H1 (cell line): Measurements from ENCODE around the gene SPATA22. TPM values are rescaled to one million over a fixed set of nuclear protein-coding genes. Genes with fewer than 3 reads are reported as not detected.

Experiments
- CTCF ChIA-PET: fragments of 300-600 bp; sonication (Branson Sonifier 250); formaldehyde crosslinking; loops from one replicate; lab custom pipeline; 2021; ENCODE audit not compliant: partially characterized antibody; lab: Charles Lee
- POLR2A ChIA-PET: fragments of 300-600 bp; sonication (Branson Sonifier 250); formaldehyde crosslinking; loops from one replicate; lab custom pipeline; 2021; ENCODE audit warnings: inconsistent platforms; ENCODE audit not compliant: partially characterized antibody; lab: Charles Lee
- DNase-seq, 2 experiments: peaks; one replicate each; pipeline versions ENCODE4 v3.0.0 to v3.0.0-alpha.2; 2010 to 2022; ENCODE audit warnings: low spot score in 2 of 2, low read depth in 1 of 2, mixed read lengths in 1 of 2
- FAIRE-seq: peaks from 2 replicates; lab custom pipeline; 2011; peaks lifted over from hg19 to GRCh38; lab: Jason Lieb, UNC
- H2AFZ ChIP-seq: 2 replicates; pipeline ENCODE4 v1.8.1; 2012; ENCODE audit warnings: low read length, inconsistent platforms
- H2AK5ac ChIP-seq: 2 replicates; pipeline ENCODE4 v1.6.1; 2013; ENCODE audit warnings: low read depth, low read length
- H2BK120ac ChIP-seq: replicated peaks from 2 replicates; pipeline ENCODE3; 2013; ENCODE audit warnings: low read depth, low read length, inconsistent platforms
- H2BK12ac ChIP-seq: 2 replicates; pipeline ENCODE4 v1.6.1; 2013; ENCODE audit warnings: low read depth, low read length
- H2BK15ac ChIP-seq: 2 replicates; pipeline ENCODE4 v1.6.1; 2013; ENCODE audit warnings: low read length
- H2BK20ac ChIP-seq: 2 replicates; pipeline ENCODE4 v1.6.1; 2013; ENCODE audit warnings: low read length
- H2BK5ac ChIP-seq: 2 replicates; pipeline ENCODE4 v1.6.1; 2013; ENCODE audit warnings: low read depth, low read length
- H3K14ac ChIP-seq: 2 replicates; pipeline ENCODE4 v1.6.1; 2013; ENCODE audit warnings: inconsistent platforms; ENCODE audit not compliant: insufficient read length
- H3K18ac ChIP-seq: 2 replicates; pipeline ENCODE4 v1.6.1; 2013; ENCODE audit warnings: low read length; ENCODE audit errors: extremely low read depth
- H3K23ac ChIP-seq: 2 replicates; pipeline ENCODE4 v1.6.1; 2013; ENCODE audit warnings: inconsistent platforms; ENCODE audit not compliant: insufficient read length
- H3K23me2 ChIP-seq: 2 replicates; pipeline ENCODE4 v1.6.1; 2013; ENCODE audit warnings: low read depth, low read length
- H3K27ac ChIP-seq: 2 replicates; pipeline ENCODE4 v1.6.1; 2011; ENCODE audit warnings: low read depth, low read length, inconsistent platforms
- H3K27me3 ChIP-seq, 4 experiments: replicated peaks in 1 of 4; 1 replicate in 1 of 4; 2 replicates in 3 of 4; pipeline versions ENCODE4 v1.6.1 to v1.8.1; 2011 to 2013; ENCODE audit warnings: low read length in 3 of 4, mild to moderate bottlenecking in 3 of 4, inconsistent platforms in 2 of 4, mixed read lengths in 2 of 4, moderate library complexity in 1 of 4; ENCODE audit not compliant: control insufficient read depth in 3 of 4, insufficient read depth in 3 of 4; ENCODE audit errors: extremely low read depth in 1 of 4
- H3K36me3 ChIP-seq, 4 experiments: 2 replicates each; pipeline versions ENCODE4 v1.6.1 to v1.8.1; 2011 to 2013; ENCODE audit warnings: mild to moderate bottlenecking in 4 of 4, low read length in 3 of 4, moderate library complexity in 2 of 4, control low read depth in 1 of 4, inconsistent platforms in 1 of 4; ENCODE audit not compliant: insufficient read depth in 4 of 4, control insufficient read depth in 2 of 4
- H3K4ac ChIP-seq: replicated peaks from 2 replicates; pipeline ENCODE3; 2013; ENCODE audit warnings: low read length, low read depth, mixed read lengths, inconsistent platforms; ENCODE audit not compliant: insufficient read length
- H3K4me1 ChIP-seq, 4 experiments: replicated peaks in 1 of 4; 1 replicate in 1 of 4; 2 replicates in 3 of 4; pipeline versions ENCODE4 v1.6.1 to v1.8.1; 2011 to 2013; ENCODE audit warnings: low read length in 3 of 4, inconsistent platforms in 2 of 4, mixed read lengths in 1 of 4; ENCODE audit not compliant: insufficient read depth in 4 of 4, control insufficient read depth in 3 of 4
- H3K4me2 ChIP-seq, 2 experiments: 2 replicates each; pipeline versions ENCODE4 v1.6.1 to v1.8.1; 2011 to 2013; ENCODE audit warnings: low read depth in 2 of 2, low read length in 2 of 2, control low read depth in 1 of 2, inconsistent platforms in 1 of 2, mild to moderate bottlenecking in 1 of 2; ENCODE audit not compliant: insufficient read depth in 1 of 2
- H3K4me3 ChIP-seq, 4 experiments: fragments of 200-600, 300-600 bp in 1 of 4; sonication (generic), shearing (Covaris generic), sonication (Bioruptor Twin) in 1 of 4; 2 replicates each; pipeline versions ENCODE4 v1.5.1 to v1.8.1; 2011 to 2016; ENCODE audit warnings: low read length in 4 of 4, low read depth in 3 of 4, control low read depth in 2 of 4, inconsistent platforms in 2 of 4, mild to moderate bottlenecking in 2 of 4, mixed read lengths in 1 of 4, moderate library complexity in 1 of 4; ENCODE audit not compliant: insufficient read depth in 2 of 4; ENCODE audit errors: extremely low read depth in 1 of 4
- H3K56ac ChIP-seq: replicated peaks from 2 replicates; pipeline ENCODE3; 2013; ENCODE audit warnings: low read depth, mild to moderate bottlenecking, mixed read lengths, low read length, inconsistent platforms; ENCODE audit not compliant: insufficient read length
- H3K79me1 ChIP-seq: 2 replicates; pipeline ENCODE4 v1.6.1; 2013; ENCODE audit warnings: low read depth, low read length, control low read depth
- H3K79me2 ChIP-seq, 2 experiments: 2 replicates each; pipeline versions ENCODE4 v1.6.1 to v1.8.1; 2012 to 2013; ENCODE audit warnings: low read length in 2 of 2, mild to moderate bottlenecking in 2 of 2, inconsistent platforms in 1 of 2; ENCODE audit not compliant: insufficient read depth in 2 of 2, control insufficient read depth in 1 of 2
- H3K9ac ChIP-seq, 4 experiments: replicated peaks in 1 of 4; 1 replicate in 1 of 4; 2 replicates in 3 of 4; pipeline versions ENCODE4 v1.6.1 to v1.8.1; 2011 to 2013; ENCODE audit warnings: low read depth in 3 of 4, low read length in 3 of 4, control low read depth in 2 of 4, mild to moderate bottlenecking in 2 of 4, moderate library complexity in 2 of 4, inconsistent platforms in 1 of 4; ENCODE audit errors: extremely low read depth in 1 of 4
- H3K9me3 ChIP-seq, 2 experiments: 2 replicates each; pipeline versions ENCODE4 v1.6.1 to v1.8.1; 2012 to 2013; ENCODE audit warnings: mild to moderate bottlenecking in 2 of 2, moderate library complexity in 2 of 2, control low read depth in 1 of 2, inconsistent platforms in 1 of 2, low read depth in 1 of 2, low read length in 1 of 2, mixed read lengths in 1 of 2; ENCODE audit not compliant: insufficient read depth in 2 of 2
- H4K20me1 ChIP-seq, 2 experiments: replicated peaks in 1 of 2; 2 replicates each; pipeline versions ENCODE3 to v1.8.1; 2011 to 2013; ENCODE audit warnings: inconsistent platforms in 2 of 2, low read length in 2 of 2, mild to moderate bottlenecking in 1 of 2; ENCODE audit not compliant: insufficient read depth in 2 of 2, control insufficient read depth in 1 of 2
- H4K5ac ChIP-seq: 2 replicates; pipeline ENCODE4 v1.6.1; 2013; ENCODE audit warnings: low read length, low read depth, mixed read lengths, inconsistent platforms; ENCODE audit not compliant: insufficient read length
- H4K8ac ChIP-seq: 2 replicates; pipeline ENCODE4 v1.8.0; 2013; ENCODE audit warnings: mild to moderate bottlenecking, moderate library complexity, low read length, inconsistent platforms; ENCODE audit not compliant: insufficient read depth; ENCODE audit errors: extremely low read depth
- H4K91ac ChIP-seq: replicated peaks from 2 replicates; pipeline ENCODE3; 2013; ENCODE audit warnings: low read length, mixed read lengths, inconsistent platforms; ENCODE audit not compliant: insufficient read length
- ASH2L ChIP-seq: fragments of 200-600, 300-600 bp; sonication (generic); IDR thresholded peaks from one replicate; pipeline ENCODE4 v1.7.1; 2017; ENCODE audit warnings: low read length
- BACH1 ChIP-seq: IDR thresholded peaks from 2 replicates; pipeline ENCODE4 v1.6.1; 2012; ENCODE audit warnings: low read length, improper control_type of control experiment
- CBX5 ChIP-seq: fragments of 300-800, 300-1000 bp; sonication (generic); IDR thresholded peaks from 2 replicates; pipeline ENCODE4 v1.7.1; 2016; ENCODE audit warnings: antibody characterized with exemption, low read length, low read depth
- CEBPB ChIP-seq: IDR thresholded peaks from 2 replicates; pipeline ENCODE4 v1.6.1; 2012; ENCODE audit warnings: low read depth, low read length
- EP300 ChIP-seq, 2 experiments: IDR thresholded peaks; 1 replicate in 1 of 2; 2 replicates in 1 of 2; pipeline ENCODE4 v1.6.1; 2011 to 2012; ENCODE audit warnings: low read depth in 2 of 2, low read length in 2 of 2, mild to moderate bottlenecking in 2 of 2, borderline replicate concordance in 1 of 2, inconsistent platforms in 1 of 2, moderate library complexity in 1 of 2
- KDM4A ChIP-seq: IDR thresholded peaks from one replicate; pipeline ENCODE4 v1.7.1; 2012; ENCODE audit warnings: low read depth, mild to moderate bottlenecking, moderate library complexity, low read length, inconsistent platforms; ENCODE audit not compliant: severe bottlenecking
- RBBP5 ChIP-seq: IDR thresholded peaks from 2 replicates; pipeline ENCODE4 v1.7.1; 2012; ENCODE audit warnings: low read depth, mild to moderate bottlenecking, inconsistent platforms, low read length, moderate library complexity, borderline replicate concordance
- RXRA ChIP-seq: IDR thresholded peaks from 2 replicates; pipeline ENCODE4 v1.6.1; 2011; ENCODE audit warnings: low read depth, mild to moderate bottlenecking, low read length, moderate library complexity; ENCODE audit not compliant: insufficient read depth
- SIRT6 ChIP-seq: IDR thresholded peaks from one replicate; pipeline ENCODE4 v1.7.1; 2012; ENCODE audit warnings: low read length, inconsistent platforms
- SP4 ChIP-seq: IDR thresholded peaks from 2 replicates; pipeline ENCODE4 v1.6.1; 2012; ENCODE audit warnings: low read length, inconsistent platforms
- TAF1 ChIP-seq: IDR thresholded peaks from 2 replicates; pipeline ENCODE4 v1.6.1; 2011; ENCODE audit warnings: mild to moderate bottlenecking, low read depth, low read length
- YY1 ChIP-seq: IDR thresholded peaks from 2 replicates; pipeline ENCODE4 v1.6.1; 2011; ENCODE audit warnings: low read depth, mild to moderate bottlenecking, low read length
- WGBS, 2 experiments: shearing (Covaris generic) in 1 of 2; methylation state at CpG; one replicate each; pipeline versions ENCODE4 v1.1.6 to v1.1.7; 2013 to 2015; ENCODE audit warnings: low lambda C conversion rate in 2 of 2, mixed read lengths in 2 of 2, inconsistent platforms in 1 of 2, low coverage in 1 of 2, missing lambda C conversion rate in 1 of 2; ENCODE audit not compliant: insufficient replicate concordance in 2 of 2, insufficient coverage in 1 of 2, insufficient read length in 1 of 2; ENCODE audit errors: extremely low coverage in 1 of 2, missing lambda C conversion rate in 1 of 2; 5-methylcytosine and 5-hydroxymethylcytosine counted together
- polyA plus RNA-seq, 7 experiments: library from polyadenylated mRNA; depleted of rRNA in 3 of 7; stranded (reverse) in 5 of 7; unstranded in 2 of 7; fragments of >200 nt in 5 of 7; fragments of 200-250 nt in 2 of 7; gene quantifications; 1 replicate in 5 of 7; 2 replicates in 1 of 7; 4 replicates in 1 of 7; pipeline versions ENCODE4 v1.2.1 to v1.2.3, GENCODE V29; 2011 to 2013; ENCODE audit warnings: missing spikeins in 2 of 7, mixed read lengths in 2 of 7
- total RNA-seq: library from RNA; stranded (reverse); fragmentation: NEBNext Ultra II Directional; extraction: Animal tissue kit (Norgen Biotek cat#: 25700); gene quantifications from 2 replicates; pipeline ENCODE4 v1.2.1, GENCODE V29; 2021
- TF ChIP-seq, protein P1 (sequence below): IDR thresholded peaks from 2 replicates; pipeline ENCODE4 v1.6.1; 2012; ENCODE audit warnings: inconsistent platforms
- TF ChIP-seq, protein P2 (sequence below): IDR thresholded peaks from 2 replicates; pipeline ENCODE4 v1.6.1; 2011; ENCODE audit warnings: low read length, improper control_type of control experiment

Gene SPATA22
- total and polyA plus RNA-seq, 2 of the 8 experiments (the other 6 are each of a cell fraction or from before 2014, with no cell fraction given): 0.06 TPM; not detected in 1

DNA sequence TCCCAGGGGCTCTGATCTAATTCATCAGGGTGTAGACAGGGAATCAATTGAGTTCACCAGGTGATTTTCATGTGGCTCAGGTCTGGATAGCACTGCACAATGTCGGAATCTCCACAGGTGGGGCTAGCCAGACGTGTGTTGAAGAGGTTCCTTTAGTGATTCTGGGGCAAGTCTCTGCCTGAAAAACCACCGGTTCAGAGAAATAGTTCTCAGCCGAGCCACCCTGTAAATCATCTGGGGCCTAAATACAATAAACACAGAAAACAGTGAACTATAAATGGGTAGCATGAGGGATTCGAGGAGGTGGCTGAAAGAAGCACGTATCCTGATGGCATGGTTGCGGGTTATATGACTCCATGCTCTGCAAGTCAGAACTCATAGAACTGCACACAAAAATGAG is 25.5 kb upstream of the SPATA22 start:
- H3K9me3 ChIP-seq: peaks cover 0 to 6% of the 10 kb centered on the region in 2 experiments; a peak in 3 of 4 replicates
- CTCF ChIA-PET: no interaction called here
- TF ChIP-seq CBX5 (no peak), TAF1 (no peak), RBBP5 (no peak), BACH1 (no peak), EP300 (IDR thresholded peaks at IDR 0.05; ENCODE audit: borderline replicate concordance in 1 of 2, low read depth in 2 of 2, low read length in 2 of 2) (no peak), KDM4A (no peak), RXRA (no peak), SIRT6 (no peak), ASH2L (no peak), YY1 (no peak), CEBPB (no peak), SP4 (no peak)
- TF ChIP-seq, protein P1, sequence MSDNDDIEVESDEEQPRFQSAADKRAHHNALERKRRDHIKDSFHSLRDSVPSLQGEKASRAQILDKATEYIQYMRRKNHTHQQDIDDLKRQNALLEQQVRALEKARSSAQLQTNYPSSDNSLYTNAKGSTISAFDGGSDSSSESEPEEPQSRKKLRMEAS: no peak
- TF ChIP-seq, protein P2, sequence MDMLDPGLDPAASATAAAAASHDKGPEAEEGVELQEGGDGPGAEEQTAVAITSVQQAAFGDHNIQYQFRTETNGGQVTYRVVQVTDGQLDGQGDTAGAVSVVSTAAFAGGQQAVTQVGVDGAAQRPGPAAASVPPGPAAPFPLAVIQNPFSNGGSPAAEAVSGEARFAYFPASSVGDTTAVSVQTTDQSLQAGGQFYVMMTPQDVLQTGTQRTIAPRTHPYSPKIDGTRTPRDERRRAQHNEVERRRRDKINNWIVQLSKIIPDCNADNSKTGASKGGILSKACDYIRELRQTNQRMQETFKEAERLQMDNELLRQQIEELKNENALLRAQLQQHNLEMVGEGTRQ: no peak

More for the DNA sequence above, 25.5 kb upstream of the SPATA22 start:
- no peak overlapping the region for H3K56ac ChIP-seq
- no peak overlapping the region for H3K4me2 ChIP-seq
- 91% methylated on average over 7 of the region's 7 CpGs; no CpG with 5 or more reads in 1 of the 2 experiments for WGBS, 2 experiments
- DNase-seq (no peak), FAIRE-seq (no peak)
- H3K79me1 ChIP-seq: no peaks in the 10 kb centered on the region
- no peaks in the 10 kb centered on the region for H3K23me2 ChIP-seq
- H2BK20ac ChIP-seq: no peak overlapping the region
- H4K5ac ChIP-seq: no peak overlapping the region
- H3K27ac ChIP-seq: no peak overlapping the region
- H3K14ac ChIP-seq: no peak overlapping the region
- no peak overlapping the region for H2BK120ac ChIP-seq
- no peaks in the 10 kb centered on the region for H4K20me1 ChIP-seq
- no peak overlapping the region for H2BK5ac ChIP-seq
- POLR2A ChIA-PET: interaction anchor here (1.0 kb wide), 1 partner anchor 104 kb away, joined by 5 read pairs; no protein-coding TSS in a partner anchor
- H3K4me1 ChIP-seq: peaks cover 0 to 8% (median under 1%) of the 10 kb centered on the region in 4 experiments; a peak in 2 of 7 replicates
- no peak overlapping the region for H3K4me3 ChIP-seq
- H2AK5ac ChIP-seq: no peak overlapping the region
- no peaks in the 10 kb centered on the region for H3K27me3 ChIP-seq
- no peaks in the 10 kb centered on the region for H3K79me2 ChIP-seq
- H2BK15ac ChIP-seq: 0 out of 2 replicates have a peak overlapping the region, but pooled peaks have one; percentile 40
- H3K9ac ChIP-seq: no peak overlapping the region
- peak overlapping the region; percentile 42; the same call in 1 of the 2 replicates for H2AFZ ChIP-seq
- no peak overlapping the region for H4K91ac ChIP-seq
- H3K36me3 ChIP-seq: no peaks in the 10 kb centered on the region
- H3K23ac ChIP-seq: no peak overlapping the region
- H4K8ac ChIP-seq: peak overlapping the region; percentile 57; the same call in 1 of the 2 replicates
- H3K4ac ChIP-seq: no peak overlapping the region
- no peak overlapping the region for H2BK12ac ChIP-seq
- H3K18ac ChIP-seq: no peak overlapping the region
